HG03108 (cell line): Measurements from ENCODE around the gene EXD2.
"Not testable (repeated sequence)": the region's sequence is repeated elsewhere in the genome, so short reads cannot be mapped to it uniquely, and the experiment has no call there.

Experiments
- ATAC-seq: cut with Tn5 transposase; IDR thresholded peaks from one replicate; pipeline ENCODE4 v1.9.1; 2021; ENCODE audit warnings: moderate library complexity; ENCODE audit not compliant: unreplicated experiment

EXD2 gene

GRCh38 chr14:69190191-69190590, 1.1 kb upstream of the EXD2 start:
- no peak for ATAC-seq

- ATAC-seq: no peak
These were observed 2.4 kb downstream of the EXD2 start for GRCh38 chr14:69193721-69194120.

- no peak for ATAC-seq
These were observed 8.5 kb downstream of the EXD2 start for GRCh38 chr14:69199786-69200185.

GRCh38 chr14:69204753-69205152, 13.5 kb downstream of the EXD2 start:
- no peak for ATAC-seq

- ATAC-seq: no peak
These were observed 16.2 kb downstream of the EXD2 start for GRCh38 chr14:69207435-69208041.

GRCh38 chr14:69208666-69209065, 17.4 kb downstream of the EXD2 start:
- ATAC-seq: no peak

- ATAC-seq: no peak
These were observed 23.1 kb downstream of the EXD2 start for GRCh38 chr14:69214393-69214792.

- ATAC-seq: not testable (repeated sequence)
These were observed 26.4 kb downstream of the EXD2 start for GRCh38 chr14:69217663-69218062.

- ATAC-seq: no peak
These were observed 33.6 kb downstream of the EXD2 start for GRCh38 chr14:69224946-69225345.

- no peak for ATAC-seq
These were observed 34.9 kb downstream of the EXD2 start for GRCh38 chr14:69226178-69226577.

- ATAC-seq: no peak
These were observed 35.4 kb downstream of the EXD2 start for GRCh38 chr14:69226736-69227135.

GRCh38 chr14:69231486-69231885, 40.2 kb downstream of the EXD2 start:
- ATAC-seq: no peak

- no peak for ATAC-seq
These were observed 41.1 kb downstream of the EXD2 start for GRCh38 chr14:69232388-69232787.

- no peak for ATAC-seq
These were observed 42.8 kb downstream of the EXD2 start for GRCh38 chr14:69234106-69234505.

GRCh38 chr14:69235708-69236107, 44.4 kb downstream of the EXD2 start:
- ATAC-seq: no peak

GRCh38 chr14:69237142-69237541, 45.8 kb downstream of the EXD2 start:
- no peak for ATAC-seq

GRCh38 chr14:69237584-69237983, 46.3 kb downstream of the EXD2 start:
- no peak for ATAC-seq

- no peak for ATAC-seq
These were observed 47.6 kb downstream of the EXD2 start for GRCh38 chr14:69238883-69239282.

GRCh38 chr14:69240527-69241173, 49.4 kb downstream of the EXD2 start:
- no peak for ATAC-seq

GRCh38 chr14:69241577-69241976, 50.3 kb downstream of the EXD2 start:
- ATAC-seq: no peak

GRCh38 chr14:69242311-69243224, 51.3 kb downstream of the EXD2 start:
- no peak for ATAC-seq

- no peak for ATAC-seq
These were observed 53.6 kb downstream of the EXD2 start for GRCh38 chr14:69244946-69245345.
